Endometrial microvascular endothelial cells (primary cell): ENCODE results near the gene ERBIN. TPM values are rescaled to one million over a fixed set of nuclear protein-coding genes. Genes with fewer than 3 reads are reported as not detected.

ENCODE experiments used
- in situ Hi-C: cut with HindIII; loops from 2 replicates; pipeline ENCODE4 v1.10.0; 2017; ENCODE audit warnings: low sequenced_read_pairs, low pct_unique_long_range_greater_than_20kb; ENCODE audit errors: inconsistent ontology term
- total RNA-seq: library from RNA; depleted of rRNA; stranded (reverse); fragments of >200 nt; gene quantifications from one replicate; pipeline ENCODE4 v1.2.3, GENCODE V29; 2015; ENCODE audit errors: inconsistent ontology term

Gene ERBIN
- total RNA-seq, 1 donor from 2014 or later, result 27.5 TPM

- in situ Hi-C loops, result no loop called here
Measured at GRCh38 chr5:65984098-65984885, 57.9 kb downstream of the ERBIN start.

GRCh38 chr5:65986050-65986451 lies 59.7 kb downstream of the ERBIN start:
- in situ Hi-C loops, result no loop called here

GRCh38 chr5:65986796-65987195 lies 60.4 kb downstream of the ERBIN start:
- in situ Hi-C loops, result no loop called here

GRCh38 chr5:65987982-65988381 lies 61.6 kb downstream of the ERBIN start:
- in situ Hi-C loops, result no loop called here

GRCh38 chr5:65989158-65989557 lies 62.8 kb downstream of the ERBIN start:
- in situ Hi-C loops, result no loop called here

GRCh38 chr5:65992630-65993029 lies 66.3 kb downstream of the ERBIN start:
- in situ Hi-C loops, result no loop called here

GRCh38 chr5:65994117-65994786 lies 67.9 kb downstream of the ERBIN start:
- in situ Hi-C loops, result no loop called here

GRCh38 chr5:65999061-65999723 lies 72.8 kb downstream of the ERBIN start:
- in situ Hi-C loops, result no loop called here

- in situ Hi-C loops, result no loop called here
Measured at GRCh38 chr5:66001952-66002351, 75.6 kb downstream of the ERBIN start.

- in situ Hi-C loops, result no loop called here
Measured at GRCh38 chr5:66002415-66002814, 76.0 kb downstream of the ERBIN start.

- in situ Hi-C loops, result no loop called here
Measured at GRCh38 chr5:66004216-66004615, 77.8 kb downstream of the ERBIN start.

- in situ Hi-C loops, result no loop called here
Measured at GRCh38 chr5:66009277-66009676, 82.9 kb downstream of the ERBIN start.

GRCh38 chr5:66010476-66010875 lies 84.1 kb downstream of the ERBIN start:
- in situ Hi-C loops, result no loop called here

GRCh38 chr5:66012271-66012670 lies 85.9 kb downstream of the ERBIN start:
- in situ Hi-C loops, result no loop called here

GRCh38 chr5:66013397-66013796 lies 87.0 kb downstream of the ERBIN start:
- in situ Hi-C loops, result no loop called here

GRCh38 chr5:66013906-66014305 lies 87.5 kb downstream of the ERBIN start:
- in situ Hi-C loops, result no loop called here

GRCh38 chr5:66015196-66015960 lies 89.0 kb downstream of the ERBIN start:
- in situ Hi-C loops, result no loop called here

GRCh38 chr5:66021585-66021984 lies 95.2 kb downstream of the ERBIN start:
- in situ Hi-C loops, result no loop called here

- in situ Hi-C loops, result no loop called here
Measured at GRCh38 chr5:66039296-66039695, 112.9 kb downstream of the ERBIN start.
